HG03439 (cell line): ENCODE results near the gene ZNF816.
"Not testable (repeated sequence)": the region's sequence is repeated elsewhere in the genome, so short reads cannot be mapped to it uniquely, and the experiment has no call there.

ENCODE experiments used
- ATAC-seq: cut with Tn5 transposase; IDR thresholded peaks from one replicate; pipeline ENCODE4 v1.9.1; 2021; ENCODE audit warnings: mild to moderate bottlenecking, moderate library complexity; ENCODE audit not compliant: unreplicated experiment

Gene ZNF816

DNA sequence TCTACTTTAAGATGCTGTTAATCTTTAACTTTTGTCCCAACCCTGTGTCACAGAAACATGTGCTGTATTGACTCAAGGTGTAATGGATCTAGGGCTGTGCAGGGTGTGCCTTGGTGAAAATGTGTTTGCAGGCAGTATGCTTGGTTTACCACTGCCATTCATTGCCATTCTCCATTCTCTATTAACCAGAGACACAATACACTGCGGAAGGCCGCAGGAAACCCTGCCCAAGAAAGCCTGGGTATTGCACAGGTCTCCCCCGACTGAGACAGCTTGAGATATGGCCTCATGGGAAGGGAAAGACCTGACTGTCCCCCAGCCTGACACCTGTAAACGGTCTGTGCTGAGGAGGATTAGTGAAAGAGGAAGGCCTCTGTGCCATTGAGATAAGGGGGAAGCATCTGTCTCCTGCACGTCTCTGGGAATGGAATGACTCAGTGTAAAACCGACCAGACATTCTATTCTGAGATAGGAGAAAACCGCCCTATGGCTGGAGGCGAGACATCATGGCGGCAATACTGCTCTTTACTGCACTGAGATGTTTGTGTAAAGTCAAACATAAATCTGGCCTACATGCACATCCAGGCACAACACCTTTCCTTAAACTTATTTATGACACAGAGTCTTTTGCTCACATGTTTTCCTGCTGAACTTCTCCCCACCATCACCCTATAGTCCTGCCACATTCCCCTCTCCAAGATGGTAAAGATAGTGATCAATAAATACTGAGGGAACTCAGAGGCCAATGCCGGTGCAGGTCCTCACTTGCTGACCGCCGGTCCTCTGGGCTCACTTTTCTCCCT lies 26.3 kb downstream of the ZNF816 start:
- no peak for ATAC-seq

DNA sequence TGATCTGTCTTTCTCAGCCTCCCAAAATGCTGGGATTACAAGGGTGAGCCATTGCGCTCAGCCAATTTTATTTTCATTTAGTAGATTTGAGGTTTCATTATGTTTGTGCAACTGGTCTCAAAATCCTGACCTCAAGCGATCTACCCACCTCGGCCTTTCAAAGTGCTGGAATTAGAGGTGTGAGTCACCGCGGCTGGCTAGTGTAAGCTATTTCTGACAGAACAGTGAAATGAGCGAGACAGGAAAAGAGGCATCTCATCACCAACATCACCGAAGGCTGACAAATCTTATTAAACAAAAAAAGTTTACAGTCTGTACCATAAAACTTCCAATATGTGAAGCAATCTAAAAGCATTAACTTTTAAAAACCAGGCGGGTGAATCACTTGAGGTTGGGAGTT lies 27.2 kb downstream of the ZNF816 start:
- ATAC-seq, result no peak

DNA sequence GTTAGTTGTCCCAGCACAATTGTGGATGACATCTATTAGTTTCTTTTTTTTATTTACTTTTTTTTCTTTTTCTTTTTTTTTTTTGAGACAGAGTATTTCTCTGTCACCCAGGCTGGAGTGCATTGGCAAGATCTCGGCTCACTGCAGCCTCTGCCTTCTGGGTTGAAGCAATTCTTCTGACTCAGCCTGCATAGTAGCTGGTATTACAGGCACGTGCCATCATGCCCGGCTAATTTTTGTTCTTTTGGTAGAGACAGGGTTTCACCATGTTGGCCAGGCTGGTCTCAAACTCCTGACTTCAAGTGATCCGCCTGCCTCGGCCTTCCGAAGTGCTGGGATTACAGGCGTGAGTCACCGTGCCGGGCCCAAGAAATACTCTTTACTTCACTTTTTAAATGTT lies 38.0 kb downstream of the ZNF816 start:
- ATAC-seq, result not testable (repeated sequence)

DNA sequence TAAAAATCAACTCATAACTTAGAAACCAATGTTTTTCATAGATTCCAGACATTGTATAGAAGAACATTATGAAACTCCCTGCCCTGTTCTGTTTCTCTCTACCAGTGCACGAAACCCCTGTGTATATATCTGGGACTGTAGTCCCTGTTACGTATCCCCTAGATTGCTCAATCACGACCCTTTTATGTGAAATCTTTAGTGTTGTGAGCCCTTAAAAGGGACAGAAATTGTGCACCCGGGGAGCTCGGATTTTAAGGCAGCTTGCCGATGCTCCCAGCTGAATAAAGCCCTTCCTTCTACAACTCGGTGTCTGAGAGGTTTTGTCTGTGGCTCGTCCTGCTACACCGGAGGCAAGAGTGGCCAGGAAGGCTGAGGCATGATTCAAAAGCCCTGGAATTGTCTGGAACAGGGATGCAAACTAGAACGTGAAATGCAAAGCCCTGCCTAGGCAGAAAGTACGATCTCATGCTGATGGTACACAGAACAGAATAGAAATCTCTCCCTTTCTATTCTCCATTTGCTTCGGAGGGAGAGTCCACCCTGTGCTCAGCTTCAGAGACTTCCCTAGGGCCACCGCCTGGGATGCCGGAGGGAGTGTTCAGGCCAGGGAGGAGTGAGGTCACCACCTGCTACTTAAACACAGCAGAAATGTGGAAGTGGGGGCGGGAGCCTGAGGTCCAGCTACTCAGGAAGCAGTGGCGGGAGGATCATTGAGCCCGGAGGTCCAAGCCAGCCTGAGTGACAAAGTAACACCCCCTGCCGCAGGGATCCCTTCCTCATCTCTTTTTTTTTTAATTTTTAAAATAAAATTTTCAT lies 38.7 kb downstream of the ZNF816 start:
- no peak for ATAC-seq

DNA sequence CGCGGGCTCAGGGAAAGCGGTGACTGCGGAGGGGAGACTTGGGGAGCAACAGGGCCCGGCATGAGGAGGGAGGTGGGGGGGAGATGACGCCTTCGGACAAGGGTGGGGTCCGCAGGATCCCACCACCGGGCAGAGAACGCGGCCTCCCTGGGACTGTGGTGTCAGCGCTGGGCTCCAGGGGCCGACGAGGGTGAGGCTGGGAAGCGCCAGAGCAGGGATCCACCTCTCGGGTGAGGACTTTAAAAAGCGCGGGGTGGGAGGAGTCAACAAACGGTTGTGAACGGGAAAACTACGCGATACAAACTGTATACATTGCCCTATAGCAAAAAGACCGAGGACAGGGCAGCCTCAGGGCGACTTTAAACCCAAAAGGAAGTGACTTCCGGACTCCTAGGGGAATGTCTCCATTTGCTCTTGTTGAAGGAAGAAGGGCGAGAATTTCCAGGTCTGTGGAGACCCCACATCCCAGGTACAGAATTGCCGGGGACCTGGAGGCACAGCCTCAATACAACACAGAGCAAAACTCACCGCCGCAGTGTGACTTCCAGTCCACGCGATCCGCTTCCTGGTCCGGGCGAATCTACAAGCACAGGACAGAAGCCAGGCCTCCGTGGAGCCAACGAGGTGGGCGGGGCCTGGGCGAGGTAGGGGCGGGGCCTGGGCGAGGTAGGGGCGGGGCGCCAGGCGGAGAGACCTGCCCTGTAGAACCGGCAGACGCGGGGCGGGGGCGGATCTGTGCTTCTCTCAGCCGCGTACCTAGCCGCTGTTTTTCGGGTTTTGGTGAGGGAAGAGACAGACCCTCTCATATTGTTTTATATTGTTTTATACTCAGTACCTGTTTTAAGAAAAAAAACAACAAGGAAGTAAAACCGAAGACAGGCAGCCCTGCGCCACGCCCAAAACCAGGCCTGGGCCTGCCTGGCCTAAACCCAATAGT lies 39.6 kb downstream of the ZNF816 start, which contains the start of gene ZNF888:
ZNF888 (minus strand) TSS at position 588 of the 937 bp plus-strand sequence. CDS start 5,555 bp downstream, outside the sequence.
- peak; percentile 93 for ATAC-seq

DNA sequence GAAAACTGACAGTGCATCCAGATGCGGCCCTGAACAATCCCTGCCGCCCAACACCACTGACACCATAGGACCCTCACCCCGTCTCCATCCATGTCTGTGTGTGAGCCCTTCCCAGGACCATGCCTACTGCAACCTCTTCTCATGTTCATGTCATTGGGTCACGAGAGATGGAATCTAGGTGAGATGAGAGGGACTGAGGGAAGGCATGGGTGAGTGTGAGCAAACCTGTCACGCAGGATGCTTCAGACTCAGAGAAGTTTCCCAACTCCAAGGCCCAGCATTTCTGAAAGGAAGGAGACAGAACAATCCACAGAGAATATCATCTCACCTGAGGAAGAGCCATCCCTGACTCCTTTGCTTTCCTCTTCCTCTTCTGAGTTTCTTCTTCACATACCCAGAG lies 45.1 kb downstream of the ZNF816 start:
- no peak for ATAC-seq

DNA sequence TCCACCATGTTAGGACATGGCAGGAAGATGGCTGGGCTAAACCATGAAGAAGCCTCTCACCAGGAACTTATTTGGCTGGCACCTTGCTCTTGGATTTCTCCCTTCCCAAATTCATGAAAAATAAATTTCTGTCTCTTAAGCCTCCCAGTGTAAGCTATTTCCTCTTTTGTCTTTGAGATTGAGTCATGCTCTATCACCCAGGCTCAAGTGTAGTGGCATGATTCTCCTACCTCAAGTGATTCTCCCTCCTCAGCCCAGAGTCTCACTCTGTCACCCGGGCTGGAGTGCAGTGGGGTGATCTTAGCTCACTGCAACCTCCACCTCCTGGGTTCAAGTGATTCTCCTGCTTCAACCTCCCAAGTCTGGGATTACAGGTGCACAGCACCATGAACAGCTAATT lies 52.0 kb downstream of the ZNF816 start:
- no peak for ATAC-seq

DNA sequence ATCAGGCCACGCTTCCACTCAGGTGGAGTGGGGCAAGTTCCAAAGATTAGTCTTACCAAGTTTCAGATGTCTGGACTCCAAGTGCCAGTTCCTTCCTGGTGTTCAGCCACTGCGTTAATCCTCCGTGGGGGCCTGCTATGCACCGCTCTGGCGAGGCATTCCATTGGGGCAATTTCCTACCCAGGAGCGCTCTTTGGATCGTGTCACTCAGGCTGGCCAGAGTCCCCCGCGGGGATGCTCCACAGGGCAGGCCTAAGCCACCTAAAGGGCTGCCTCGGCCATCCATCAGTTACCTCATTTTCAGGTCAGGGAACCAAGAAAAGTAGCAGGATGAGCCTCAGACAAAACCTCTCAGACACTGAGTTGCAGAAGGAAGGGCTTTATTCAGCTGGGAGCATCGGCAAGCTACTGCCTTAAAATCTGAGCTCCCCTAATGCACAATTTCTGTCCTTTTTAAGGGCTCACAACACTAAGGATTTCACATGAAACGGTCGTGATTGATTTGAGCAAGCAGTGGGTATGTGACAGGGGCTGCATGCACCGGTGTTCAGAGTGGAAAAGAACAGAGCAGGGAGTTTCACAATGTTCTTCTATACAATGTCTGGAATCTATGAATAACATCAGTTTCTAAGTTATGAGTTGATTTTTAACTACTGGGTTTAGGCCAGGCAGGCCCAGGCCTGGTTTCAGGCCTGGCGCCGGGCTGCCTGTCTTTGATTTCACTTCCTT lies 58.5 kb downstream of the ZNF816 start:
- ATAC-seq, result not testable (repeated sequence)

DNA sequence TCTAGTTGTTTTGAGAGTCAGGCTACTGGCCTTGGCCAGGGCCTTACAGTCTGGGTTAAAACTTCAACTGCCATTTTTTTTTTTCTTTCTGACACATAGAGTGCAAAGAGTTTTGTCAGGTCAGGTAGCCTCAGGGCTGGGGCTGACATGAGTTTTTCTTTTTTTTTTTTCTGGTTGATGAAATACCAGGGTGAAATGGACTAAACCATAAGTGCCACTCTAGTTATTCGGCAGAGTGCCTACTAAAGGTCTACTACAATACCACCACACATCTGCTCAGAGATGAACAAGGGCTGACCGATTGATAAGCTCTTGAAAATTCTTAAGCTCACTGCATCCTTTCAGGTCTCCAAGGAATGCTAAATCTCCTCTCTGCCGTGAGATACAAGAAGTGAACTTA lies 60.8 kb downstream of the ZNF816 start:
- ATAC-seq, result no peak
